Nephron progenitor cell (in vitro differentiated cells): ENCODE data around the gene FBXO21.

Source experiments
- DNase-seq: peaks from one replicate; pipeline ENCODE4 v3.0.0; 2021
- H3K27ac Mint-ChIP-seq: 2 replicates; pipeline ENCODE4 v1.8.0; 2021; ENCODE audit warnings: mild to moderate bottlenecking, moderate library complexity, mixed read lengths
- H3K27me3 Mint-ChIP-seq: 2 replicates; pipeline ENCODE4 v1.8.0; 2021; ENCODE audit warnings: mild to moderate bottlenecking, low read depth, mixed read lengths; ENCODE audit not compliant: poor library complexity
- H3K36me3 Mint-ChIP-seq: 2 replicates; pipeline ENCODE4 v1.8.0; 2021; ENCODE audit warnings: low read depth, mixed read lengths
- H3K4me1 Mint-ChIP-seq: 2 replicates; pipeline ENCODE4 v1.8.0; 2021; ENCODE audit warnings: mixed read lengths
- H3K4me3 Mint-ChIP-seq: 2 replicates; pipeline ENCODE4 v1.8.0; 2021; ENCODE audit warnings: mild to moderate bottlenecking, moderate library complexity, mixed read lengths
- H3K9me3 Mint-ChIP-seq: 2 replicates; pipeline ENCODE4 v1.8.0; 2021; ENCODE audit warnings: mild to moderate bottlenecking, moderate library complexity, mixed read lengths
- TF ChIP-seq, protein P1 (sequence below): fragments of 200-600 bp; sonication (generic); IDR thresholded peaks from 2 replicates; pipeline ENCODE4 v1.5.0; 2021; ENCODE audit warnings: antibody characterized with exemption

Gene FBXO21

DNA sequence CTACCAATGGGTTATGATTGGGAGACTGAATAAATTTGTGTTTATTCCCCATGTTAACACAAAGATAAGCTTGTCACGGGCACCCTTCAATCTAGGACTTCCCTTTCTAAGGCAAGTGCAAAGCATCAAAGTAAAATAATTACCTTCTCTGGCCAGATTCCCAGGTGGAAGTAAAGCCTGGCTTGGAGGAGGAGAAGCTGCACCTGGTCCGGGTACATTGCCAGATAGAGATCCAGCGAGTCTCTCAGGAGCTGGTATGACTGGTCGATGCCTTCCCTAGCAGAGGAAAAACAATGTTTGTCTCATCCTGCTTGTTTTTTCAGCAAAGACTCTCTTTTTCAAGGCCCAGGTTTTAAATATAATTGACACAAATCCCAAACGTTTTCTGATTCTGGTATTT lies 24.9 kb downstream of the FBXO21 start:
- Mint-ChIP-seq H3K36me3 (peaks cover 86% of the 10 kb centered on the region), H3K4me1 (no peaks in the 10 kb centered on the region), H3K27ac (no peak overlapping the region), H3K27me3 (no peaks in the 10 kb centered on the region), H3K9me3 (no peaks in the 10 kb centered on the region), H3K4me3 (no peak overlapping the region)
- TF ChIP-seq, protein P1, sequence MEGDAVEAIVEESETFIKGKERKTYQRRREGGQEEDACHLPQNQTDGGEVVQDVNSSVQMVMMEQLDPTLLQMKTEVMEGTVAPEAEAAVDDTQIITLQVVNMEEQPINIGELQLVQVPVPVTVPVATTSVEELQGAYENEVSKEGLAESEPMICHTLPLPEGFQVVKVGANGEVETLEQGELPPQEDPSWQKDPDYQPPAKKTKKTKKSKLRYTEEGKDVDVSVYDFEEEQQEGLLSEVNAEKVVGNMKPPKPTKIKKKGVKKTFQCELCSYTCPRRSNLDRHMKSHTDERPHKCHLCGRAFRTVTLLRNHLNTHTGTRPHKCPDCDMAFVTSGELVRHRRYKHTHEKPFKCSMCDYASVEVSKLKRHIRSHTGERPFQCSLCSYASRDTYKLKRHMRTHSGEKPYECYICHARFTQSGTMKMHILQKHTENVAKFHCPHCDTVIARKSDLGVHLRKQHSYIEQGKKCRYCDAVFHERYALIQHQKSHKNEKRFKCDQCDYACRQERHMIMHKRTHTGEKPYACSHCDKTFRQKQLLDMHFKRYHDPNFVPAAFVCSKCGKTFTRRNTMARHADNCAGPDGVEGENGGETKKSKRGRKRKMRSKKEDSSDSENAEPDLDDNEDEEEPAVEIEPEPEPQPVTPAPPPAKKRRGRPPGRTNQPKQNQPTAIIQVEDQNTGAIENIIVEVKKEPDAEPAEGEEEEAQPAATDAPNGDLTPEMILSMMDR, result no peak
- no peak for DNase-seq

DNA sequence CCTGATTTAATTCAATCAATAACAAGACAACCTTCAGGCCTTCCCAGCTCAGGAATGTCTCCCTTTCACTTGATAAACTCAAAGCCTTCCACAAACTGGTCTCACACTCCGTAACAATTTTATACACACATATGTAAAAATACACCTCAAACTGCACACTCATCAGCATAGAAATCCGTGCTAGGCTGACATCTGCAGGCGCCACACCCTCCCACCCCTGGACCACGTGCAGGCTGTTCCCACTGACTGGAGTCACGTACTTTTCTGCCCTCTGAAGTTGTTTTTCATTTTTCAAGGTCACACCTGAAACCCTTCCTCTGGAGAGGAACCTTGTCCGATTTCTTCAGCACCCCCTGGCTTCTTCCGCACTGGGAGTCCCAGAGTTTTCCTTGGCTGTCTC lies 27.6 kb downstream of the FBXO21 start:
- no peaks in the 10 kb centered on the region for H3K27me3 Mint-ChIP-seq
- no peak for DNase-seq
- H3K9me3 Mint-ChIP-seq, result no peaks in the 10 kb centered on the region
- H3K36me3 Mint-ChIP-seq, result peaks cover 84% of the 10 kb centered on the region
- H3K4me1 Mint-ChIP-seq, result no peaks in the 10 kb centered on the region
- no peak overlapping the region for H3K4me3 Mint-ChIP-seq
- H3K27ac Mint-ChIP-seq, result no peak overlapping the region
- TF ChIP-seq, protein P1, result no peak

DNA sequence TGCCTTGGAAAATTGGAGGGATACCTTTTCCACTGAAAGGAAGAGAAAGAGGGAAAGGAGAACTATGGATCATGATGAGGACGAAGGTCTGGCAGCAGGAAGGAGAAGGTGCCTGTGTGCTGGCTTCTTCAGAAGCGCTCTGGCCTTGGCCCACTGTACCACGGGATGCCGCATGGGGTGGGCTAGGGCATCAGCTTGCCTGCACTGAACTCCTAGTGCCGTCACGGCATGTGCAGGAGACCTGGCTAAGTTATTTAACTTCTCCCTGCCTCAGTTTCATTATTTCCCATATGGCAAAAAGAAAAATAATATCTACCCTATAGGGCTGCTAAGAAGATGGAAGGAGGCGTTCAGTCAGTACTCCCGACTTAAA lies 28.1 kb downstream of the FBXO21 start:
- H3K27ac Mint-ChIP-seq, result peak overlapping the region; percentile 74
- no peaks in the 10 kb centered on the region for H3K27me3 Mint-ChIP-seq
- H3K36me3 Mint-ChIP-seq, result peaks cover 86% of the 10 kb centered on the region
- H3K4me3 Mint-ChIP-seq, result no peak overlapping the region
- no peak for DNase-seq
- H3K9me3 Mint-ChIP-seq, result no peaks in the 10 kb centered on the region
- H3K4me1 Mint-ChIP-seq, result no peaks in the 10 kb centered on the region
- TF ChIP-seq, protein P1, result no peak

DNA sequence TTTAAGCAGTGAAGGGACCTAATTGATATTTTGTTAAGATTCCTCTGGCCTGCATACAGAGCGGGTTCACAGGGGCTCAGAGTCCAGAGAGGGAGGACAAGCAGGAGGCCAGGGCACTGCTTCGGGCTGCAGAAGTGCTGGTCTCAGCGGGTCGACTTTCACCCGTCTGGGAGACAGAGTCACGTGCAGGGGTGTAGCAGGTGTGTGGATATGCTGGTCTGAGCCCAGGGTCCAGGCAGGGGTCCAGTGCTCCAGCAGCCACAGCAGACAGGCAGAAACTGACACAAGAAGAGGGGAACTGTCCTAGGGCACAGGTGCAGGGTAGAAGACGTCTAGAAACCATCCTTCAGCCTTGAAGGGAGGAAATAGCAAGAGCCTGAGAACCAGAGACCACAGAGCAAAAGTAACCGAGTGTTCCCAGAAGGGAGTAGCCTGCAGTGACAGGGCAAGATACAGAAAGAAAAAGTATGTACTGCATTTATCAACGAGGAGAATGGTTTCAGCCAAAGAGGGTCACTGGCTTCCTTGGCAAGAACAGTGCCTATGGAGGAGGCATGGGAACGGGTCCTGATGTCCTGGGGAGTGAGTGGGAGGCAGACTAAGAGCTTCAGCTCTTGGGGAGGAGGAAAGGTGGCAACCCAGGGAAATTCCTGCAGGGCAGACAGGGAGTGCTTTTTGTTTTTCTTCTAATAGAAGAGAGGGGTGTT lies 28.7 kb downstream of the FBXO21 start:
- H3K9me3 Mint-ChIP-seq, result no peaks in the 10 kb centered on the region
- TF ChIP-seq, protein P1, result no peak
- H3K27ac Mint-ChIP-seq, result peak overlapping the region; percentile 74
- H3K36me3 Mint-ChIP-seq, result peaks cover 86% of the 10 kb centered on the region
- H3K4me1 Mint-ChIP-seq, result no peaks in the 10 kb centered on the region
- no peak overlapping the region for H3K4me3 Mint-ChIP-seq
- H3K27me3 Mint-ChIP-seq, result no peaks in the 10 kb centered on the region
- DNase-seq, result no peak

DNA sequence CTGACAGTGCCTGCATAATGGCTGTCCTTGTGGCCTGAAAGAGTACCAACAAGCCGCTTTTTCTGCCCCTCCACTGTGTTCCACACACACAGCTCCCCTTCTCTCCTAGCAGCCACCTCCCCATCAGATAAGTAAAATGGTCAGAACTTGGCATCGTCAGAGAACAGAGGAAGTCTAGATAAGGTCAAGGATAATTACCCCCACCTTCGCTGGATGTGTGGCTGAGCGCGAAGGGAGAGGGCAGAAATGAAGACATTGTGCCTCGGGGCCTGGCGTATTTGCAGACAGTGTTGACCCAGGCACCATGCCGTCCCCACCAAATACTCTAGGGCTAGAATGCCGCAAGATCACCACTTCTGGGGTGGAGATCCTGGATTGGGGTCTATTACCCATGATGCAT lies 30.6 kb downstream of the FBXO21 start:
- no peaks in the 10 kb centered on the region for H3K4me1 Mint-ChIP-seq
- H3K9me3 Mint-ChIP-seq, result no peaks in the 10 kb centered on the region
- no peaks in the 10 kb centered on the region for H3K27me3 Mint-ChIP-seq
- no peak overlapping the region for H3K27ac Mint-ChIP-seq
- peaks cover 86% of the 10 kb centered on the region for H3K36me3 Mint-ChIP-seq
- TF ChIP-seq, protein P1, result no peak
- no peak overlapping the region for H3K4me3 Mint-ChIP-seq
- no peak for DNase-seq

DNA sequence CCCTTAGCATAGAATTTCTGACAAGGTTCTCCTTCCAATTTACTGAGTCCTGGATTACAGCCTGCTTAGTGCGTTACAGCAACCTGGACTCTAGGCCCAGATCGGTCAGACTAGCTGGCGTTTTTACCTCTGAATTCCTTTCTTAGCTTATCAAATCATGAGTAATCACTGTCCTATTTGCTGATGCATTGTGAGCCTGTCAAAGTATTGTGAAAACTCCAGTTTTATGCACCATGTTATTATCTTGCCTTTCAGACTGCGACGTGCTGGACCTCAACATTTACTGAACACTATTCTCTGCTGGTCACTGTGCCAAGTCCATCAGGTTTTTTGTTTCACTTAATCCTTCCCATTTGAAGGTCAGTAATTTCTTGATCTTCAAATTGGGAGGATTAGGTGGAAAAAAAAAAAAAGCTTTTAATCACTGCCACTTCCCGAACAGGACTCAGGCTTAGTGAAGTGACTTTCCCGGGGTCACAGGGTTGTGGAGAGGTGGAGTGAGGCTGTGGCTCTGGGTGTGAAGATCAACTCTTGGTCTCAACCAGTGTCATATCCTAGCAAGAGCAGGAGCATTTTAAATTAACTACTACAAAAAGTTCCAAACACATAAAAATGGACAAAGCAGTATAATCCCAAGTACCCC lies 31.2 kb downstream of the FBXO21 start:
- DNase-seq, result no peak
- H3K4me1 Mint-ChIP-seq, result no peaks in the 10 kb centered on the region
- H3K9me3 Mint-ChIP-seq, result no peaks in the 10 kb centered on the region
- H3K27me3 Mint-ChIP-seq, result no peaks in the 10 kb centered on the region
- TF ChIP-seq, protein P1, result no peak
- H3K27ac Mint-ChIP-seq, result peak overlapping the region; percentile 44
- H3K36me3 Mint-ChIP-seq, result peaks cover 86% of the 10 kb centered on the region
- no peak overlapping the region for H3K4me3 Mint-ChIP-seq
